Effector memory CD4-positive, alpha-beta T cell (primary cell): ENCODE data around the gene PHF10.

Source experiments
- DNase-seq, 3 donors: peaks; one replicate each; pipeline ENCODE4 v3.0.0-alpha.2; 2020
- H3K27ac ChIP-seq: 2 replicates; pipeline ENCODE4 v1.7.0; 2013; ENCODE audit warnings: mild to moderate bottlenecking, low read length, moderate library complexity; ENCODE audit not compliant: insufficient read depth, poor library complexity, severe bottlenecking
- H3K27me3 ChIP-seq: replicated peaks from 2 replicates; pipeline ENCODE4 v1.7.0; 2013; ENCODE audit warnings: mild to moderate bottlenecking, low read length; ENCODE audit not compliant: insufficient read depth, control insufficient read depth, poor library complexity, severe bottlenecking
- H3K36me3 ChIP-seq: 2 replicates; pipeline ENCODE4 v1.7.0; 2013; ENCODE audit warnings: mild to moderate bottlenecking, low read length, moderate library complexity; ENCODE audit not compliant: control insufficient read depth, insufficient read depth
- H3K4me1 ChIP-seq: 2 replicates; pipeline ENCODE4 v1.7.0; 2013; ENCODE audit warnings: low read length, mild to moderate bottlenecking; ENCODE audit not compliant: control insufficient read depth, insufficient read depth, poor library complexity, severe bottlenecking
- H3K4me3 ChIP-seq: 2 replicates; pipeline ENCODE4 v1.7.0; 2013; ENCODE audit warnings: low read length, low read depth, mild to moderate bottlenecking; ENCODE audit not compliant: insufficient read depth, poor library complexity, severe bottlenecking
- H3K9me3 ChIP-seq: 2 replicates; pipeline ENCODE4 v1.7.0; 2013; ENCODE audit warnings: mild to moderate bottlenecking, low read length, moderate library complexity; ENCODE audit not compliant: control insufficient read depth

The PHF10 gene

DNA sequence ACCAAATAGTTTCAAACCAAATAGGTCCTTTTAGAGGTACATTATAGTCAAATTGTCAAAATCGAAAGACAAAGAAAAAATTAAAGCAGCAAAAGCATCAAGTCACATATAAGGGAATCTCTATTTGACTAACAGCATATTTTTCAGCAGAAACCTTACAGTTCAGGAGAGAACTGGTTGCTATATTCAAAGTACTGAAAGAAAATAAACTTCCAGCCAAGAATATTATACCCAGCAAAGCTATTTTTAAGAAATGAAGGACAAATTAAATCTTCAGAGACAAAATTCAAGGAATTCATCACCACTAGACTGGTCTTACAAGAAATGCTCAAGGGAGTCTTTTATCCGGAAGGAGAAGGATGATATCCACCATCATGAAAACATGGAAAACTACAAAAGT, 38.4 kb downstream of the PHF10 start:
- H3K27me3 ChIP-seq = no peaks in the 10 kb centered on the region
- no peaks in the 10 kb centered on the region for H3K9me3 ChIP-seq
- no peaks in the 10 kb centered on the region for H3K4me1 ChIP-seq
- no peak overlapping the region for H3K4me3 ChIP-seq
- no peak for DNase-seq
- peaks cover 11% of the 10 kb centered on the region for H3K36me3 ChIP-seq
- H3K27ac ChIP-seq = no peak overlapping the region

DNA sequence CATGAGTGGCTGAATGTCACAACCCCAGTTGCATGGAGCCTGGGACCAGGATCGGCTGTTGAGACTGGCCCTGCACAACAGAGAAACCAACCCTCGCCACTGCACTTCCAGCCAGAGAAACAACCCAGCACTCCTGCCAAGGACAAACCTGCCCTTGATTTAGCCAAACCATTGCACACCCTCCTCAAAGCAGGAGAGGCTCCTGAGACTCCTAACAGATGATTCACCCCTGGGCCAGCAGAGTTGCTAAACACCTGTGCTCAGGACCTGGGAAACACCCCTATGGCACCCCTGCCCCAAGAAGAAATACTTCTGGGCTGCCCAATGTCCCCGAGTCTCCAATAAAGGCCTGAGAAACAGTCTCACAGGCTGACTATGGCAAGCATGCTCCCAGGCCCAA, 40.2 kb downstream of the PHF10 start:
- Histone ChIP-seq H3K36me3 (peaks cover 11% of the 10 kb centered on the region), H3K4me1 (no peaks in the 10 kb centered on the region), H3K27me3 (no peaks in the 10 kb centered on the region), H3K9me3 (no peaks in the 10 kb centered on the region), H3K27ac (no peak overlapping the region), H3K4me3 (no peak overlapping the region)
- DNase-seq = no peak

DNA sequence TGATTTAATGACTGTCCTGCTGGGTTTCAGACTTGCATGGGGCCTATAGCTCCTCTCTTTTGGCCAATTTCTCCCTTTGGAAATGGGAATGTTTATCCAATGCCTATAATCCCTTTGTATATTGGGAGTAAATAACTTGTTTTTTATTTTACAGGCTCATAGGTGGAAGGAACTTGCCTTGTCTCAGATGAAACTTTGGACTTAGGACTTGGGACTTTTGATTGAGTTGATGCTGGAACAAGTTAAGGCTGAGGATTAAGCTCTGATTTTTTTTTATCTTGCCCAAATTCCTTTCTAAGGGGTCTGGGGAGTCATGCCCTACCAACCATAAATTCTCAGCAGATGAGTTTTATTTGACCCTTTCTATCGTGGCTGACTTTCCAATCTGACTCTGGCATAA, 46.0 kb downstream of the PHF10 start:
- no peak for DNase-seq
- H3K4me1 ChIP-seq = no peaks in the 10 kb centered on the region
- no peaks in the 10 kb centered on the region for H3K27me3 ChIP-seq
- no peak overlapping the region for H3K27ac ChIP-seq
- H3K9me3 ChIP-seq = no peaks in the 10 kb centered on the region
- no peak overlapping the region for H3K4me3 ChIP-seq
- H3K36me3 ChIP-seq = no peaks in the 10 kb centered on the region

DNA sequence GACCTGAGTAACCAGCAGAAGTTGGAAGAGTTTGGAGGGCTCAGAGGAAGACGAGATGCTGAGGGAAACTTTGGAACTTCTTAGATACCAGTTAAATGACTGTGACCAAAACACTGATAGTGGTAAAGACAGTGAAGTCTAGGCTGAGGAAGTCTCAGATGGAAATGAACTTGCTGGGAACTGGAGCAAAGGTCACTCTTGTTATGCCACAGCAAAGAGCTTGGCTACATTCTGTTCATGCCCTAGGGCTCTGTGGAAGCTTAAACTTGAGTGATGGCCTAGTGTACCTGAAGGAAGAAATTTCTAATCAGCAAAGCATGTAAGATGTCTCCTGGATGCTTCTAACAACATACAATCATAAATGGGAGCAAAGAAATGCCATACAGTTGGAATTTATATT, 47.2 kb downstream of the PHF10 start:
- Histone ChIP-seq H3K27me3 (no peaks in the 10 kb centered on the region), H3K9me3 (no peaks in the 10 kb centered on the region), H3K36me3 (no peaks in the 10 kb centered on the region), H3K4me3 (no peak overlapping the region), H3K4me1 (no peaks in the 10 kb centered on the region), H3K27ac (no peak overlapping the region)
- DNase-seq = no peak

DNA sequence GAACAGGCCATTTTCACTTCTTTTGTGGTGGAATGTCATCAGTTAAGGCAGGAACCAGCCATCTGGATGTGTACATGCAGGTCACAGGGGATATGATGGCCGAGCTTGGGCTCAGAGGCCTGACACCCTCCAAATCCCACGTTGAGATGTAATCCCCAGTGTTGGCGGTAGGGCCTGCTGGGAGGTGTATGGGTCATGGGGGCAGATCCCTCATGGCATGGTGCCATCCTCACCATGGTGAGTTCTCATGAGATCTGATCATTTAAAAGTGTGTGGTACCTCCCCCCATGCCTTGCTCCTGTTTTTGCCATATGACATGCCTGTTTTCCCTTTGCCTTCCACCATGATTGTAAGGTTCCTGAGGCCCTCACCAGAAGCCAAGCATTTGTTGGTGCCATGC, 49.3 kb downstream of the PHF10 start:
- Histone ChIP-seq H3K4me3 (no peak overlapping the region), H3K27ac (no peak overlapping the region), H3K36me3 (no peaks in the 10 kb centered on the region), H3K27me3 (no peaks in the 10 kb centered on the region), H3K9me3 (no peaks in the 10 kb centered on the region), H3K4me1 (no peaks in the 10 kb centered on the region)
- DNase-seq = no peak

DNA sequence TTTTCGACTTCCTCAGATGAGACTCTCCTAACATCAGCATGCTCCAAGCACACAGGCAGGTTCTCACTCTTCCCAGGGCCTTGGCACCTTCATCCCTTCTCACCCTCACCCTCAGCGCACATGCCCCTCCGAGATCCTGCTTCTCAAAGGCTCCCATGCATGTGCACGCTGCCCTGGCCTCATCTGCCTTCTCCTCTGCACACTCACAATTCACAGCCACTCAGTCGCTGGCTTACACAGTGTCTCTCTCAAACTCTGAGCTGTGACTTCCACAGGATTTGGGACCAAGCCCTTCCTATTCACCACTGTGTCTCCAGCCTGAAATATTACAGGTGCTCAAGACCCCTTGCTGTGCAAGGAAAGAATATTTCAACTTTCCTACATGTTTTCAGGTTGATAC, 52.7 kb downstream of the PHF10 start:
- Histone ChIP-seq H3K36me3 (peaks cover 6% of the 10 kb centered on the region), H3K4me1 (no peaks in the 10 kb centered on the region), H3K27me3 (no peaks in the 10 kb centered on the region), H3K4me3 (no peak overlapping the region), H3K27ac (no peak overlapping the region), H3K9me3 (no peaks in the 10 kb centered on the region)
- DNase-seq = no peak

DNA sequence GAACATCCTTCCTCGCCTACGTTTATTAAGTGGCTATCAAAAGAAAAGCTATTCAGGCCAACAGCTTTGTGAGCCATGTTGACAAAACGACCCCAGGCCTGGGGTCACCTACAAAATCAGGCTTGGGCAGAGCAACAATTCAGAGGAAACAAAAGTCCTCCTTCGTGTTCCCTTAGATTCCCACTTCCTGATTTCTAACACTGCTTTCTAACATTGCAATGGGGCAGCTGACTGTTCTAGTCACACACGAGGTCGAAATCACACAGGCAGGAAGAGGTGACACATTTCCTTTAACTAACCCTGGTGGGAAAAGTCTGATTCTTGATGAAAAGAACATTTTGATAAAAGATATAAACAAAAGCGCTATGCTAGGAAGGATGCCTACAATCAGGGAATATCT, 54.4 kb downstream of the PHF10 start:
- no peak for DNase-seq
- H3K4me3 ChIP-seq = no peak overlapping the region
- no peaks in the 10 kb centered on the region for H3K27me3 ChIP-seq
- no peak overlapping the region for H3K27ac ChIP-seq
- H3K36me3 ChIP-seq = peaks cover 6% of the 10 kb centered on the region
- H3K4me1 ChIP-seq = no peaks in the 10 kb centered on the region
- H3K9me3 ChIP-seq = no peaks in the 10 kb centered on the region

DNA sequence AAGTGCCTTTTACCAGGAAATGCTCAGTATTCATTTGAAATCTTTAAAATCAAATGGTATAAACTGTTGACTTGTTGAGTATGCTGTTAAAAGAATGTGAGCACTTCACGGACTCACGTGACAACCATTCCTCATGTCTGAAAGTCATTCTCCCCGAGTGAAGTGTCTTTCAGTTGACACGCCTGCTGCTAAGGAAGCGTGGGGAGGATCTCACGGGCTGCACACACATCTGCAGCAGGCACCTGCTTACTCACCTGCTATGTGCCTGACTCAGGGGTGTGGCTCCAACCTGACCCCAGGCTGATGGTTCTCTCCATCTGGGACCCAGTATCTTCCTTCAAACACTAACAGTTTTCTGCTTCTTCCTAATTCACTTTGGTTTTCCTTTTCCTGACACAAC, 55.2 kb downstream of the PHF10 start:
- no peak overlapping the region for H3K4me3 ChIP-seq
- no peaks in the 10 kb centered on the region for H3K27me3 ChIP-seq
- no peaks in the 10 kb centered on the region for H3K4me1 ChIP-seq
- no peaks in the 10 kb centered on the region for H3K9me3 ChIP-seq
- H3K36me3 ChIP-seq = peaks cover 6% of the 10 kb centered on the region
- H3K27ac ChIP-seq = no peak overlapping the region
- no peak for DNase-seq

DNA sequence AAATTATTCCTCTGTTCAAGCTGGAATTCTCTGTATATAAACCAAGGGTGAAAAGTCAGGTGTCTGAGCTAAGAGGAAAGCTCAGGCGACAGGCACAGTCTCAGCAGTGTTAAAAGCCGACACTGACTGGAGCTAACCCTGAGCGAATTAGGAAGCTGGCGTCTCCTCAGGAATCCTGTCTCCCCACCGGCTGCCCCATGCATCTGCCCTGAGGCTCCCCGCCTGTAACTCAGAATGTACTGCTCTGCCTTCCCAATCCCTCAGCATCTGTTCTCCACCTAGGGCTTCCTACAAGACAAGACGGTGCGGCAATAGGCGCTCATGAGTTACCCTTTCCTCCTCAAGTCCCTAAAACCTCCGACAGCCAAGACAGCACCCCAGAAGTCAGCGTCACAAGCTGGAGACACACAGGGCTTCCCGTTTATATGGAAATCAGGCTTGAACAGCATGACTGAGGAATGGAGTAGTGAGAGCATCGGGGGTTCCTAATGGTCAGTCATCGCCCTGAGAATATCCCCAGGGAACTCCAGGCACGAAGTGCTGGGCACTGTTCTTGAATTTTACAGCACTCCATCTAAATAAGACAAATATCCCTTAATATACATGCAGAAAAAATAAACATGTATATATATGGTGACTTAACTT, 56.0 kb downstream of the PHF10 start:
- Histone ChIP-seq H3K4me3 (no peak overlapping the region), H3K27me3 (no peaks in the 10 kb centered on the region), H3K27ac (no peak overlapping the region), H3K4me1 (no peaks in the 10 kb centered on the region), H3K9me3 (no peaks in the 10 kb centered on the region), H3K36me3 (peaks cover 6% of the 10 kb centered on the region)
- no peak for DNase-seq

DNA sequence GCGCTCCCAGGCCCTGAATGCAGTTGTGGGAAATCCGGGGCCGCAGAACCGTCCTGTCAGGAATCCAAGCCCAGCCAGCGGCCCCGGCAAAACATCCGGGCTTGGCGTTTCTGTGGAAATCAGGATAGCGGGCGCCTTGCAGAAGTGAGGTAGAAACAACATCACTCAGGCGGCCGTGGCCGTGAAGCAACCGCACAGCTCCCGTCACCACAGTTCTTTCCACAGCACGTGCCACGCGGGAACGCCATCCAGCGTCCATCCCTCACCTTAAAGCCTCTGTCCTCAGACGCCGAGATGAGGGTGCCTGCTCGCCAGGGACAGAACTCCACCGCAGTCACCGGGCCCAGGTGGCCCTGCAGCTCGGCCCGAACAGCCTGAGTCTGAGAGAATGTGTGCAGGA, 56.6 kb downstream of the PHF10 start:
- no peak overlapping the region for H3K4me3 ChIP-seq
- H3K36me3 ChIP-seq = peaks cover 6% of the 10 kb centered on the region
- H3K27me3 ChIP-seq = no peaks in the 10 kb centered on the region
- no peaks in the 10 kb centered on the region for H3K4me1 ChIP-seq
- H3K9me3 ChIP-seq = no peaks in the 10 kb centered on the region
- no peak overlapping the region for H3K27ac ChIP-seq
- no peak for DNase-seq
